ENCODE results near the gene KCNJ5. TPM values are rescaled to one million over a fixed set of nuclear protein-coding genes. Genes with fewer than 3 reads are reported as not detected.

Gene KCNJ5
- total RNA-seq, 1 donor from 2014 or later: 1.6 TPM

- H3K27me3 Mint-ChIP-seq: peaks cover 43% of the 10 kb centered on the region
- no peaks in the 10 kb centered on the region for H3K9me3 Mint-ChIP-seq
- no peak for DNase-seq (ENCODE audit: extremely low spot score, unreplicated experiment)
- TF ChIP-seq, protein P1, sequence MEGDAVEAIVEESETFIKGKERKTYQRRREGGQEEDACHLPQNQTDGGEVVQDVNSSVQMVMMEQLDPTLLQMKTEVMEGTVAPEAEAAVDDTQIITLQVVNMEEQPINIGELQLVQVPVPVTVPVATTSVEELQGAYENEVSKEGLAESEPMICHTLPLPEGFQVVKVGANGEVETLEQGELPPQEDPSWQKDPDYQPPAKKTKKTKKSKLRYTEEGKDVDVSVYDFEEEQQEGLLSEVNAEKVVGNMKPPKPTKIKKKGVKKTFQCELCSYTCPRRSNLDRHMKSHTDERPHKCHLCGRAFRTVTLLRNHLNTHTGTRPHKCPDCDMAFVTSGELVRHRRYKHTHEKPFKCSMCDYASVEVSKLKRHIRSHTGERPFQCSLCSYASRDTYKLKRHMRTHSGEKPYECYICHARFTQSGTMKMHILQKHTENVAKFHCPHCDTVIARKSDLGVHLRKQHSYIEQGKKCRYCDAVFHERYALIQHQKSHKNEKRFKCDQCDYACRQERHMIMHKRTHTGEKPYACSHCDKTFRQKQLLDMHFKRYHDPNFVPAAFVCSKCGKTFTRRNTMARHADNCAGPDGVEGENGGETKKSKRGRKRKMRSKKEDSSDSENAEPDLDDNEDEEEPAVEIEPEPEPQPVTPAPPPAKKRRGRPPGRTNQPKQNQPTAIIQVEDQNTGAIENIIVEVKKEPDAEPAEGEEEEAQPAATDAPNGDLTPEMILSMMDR (conservative IDR thresholded peaks at IDR 0.05): no peak
- no peaks in the 10 kb centered on the region for H3K36me3 Mint-ChIP-seq
- H3K27ac Mint-ChIP-seq: no peak overlapping the region
- no peak overlapping the region for H3K4me3 Mint-ChIP-seq
- H3K4me1 Mint-ChIP-seq (ENCODE audit: unreplicated experiment): no peaks in the 10 kb centered on the region
Observed at GRCh38 chr11:128893578-128894285, 2.6 kb downstream of the KCNJ5 start.

GRCh38 chr11:128894286-128894681 lies 3.1 kb downstream of the KCNJ5 start:
- Mint-ChIP-seq H3K27me3 (peaks cover 45% of the 10 kb centered on the region), H3K4me1 (ENCODE audit: unreplicated experiment) (no peaks in the 10 kb centered on the region), H3K27ac (no peak overlapping the region), H3K4me3 (no peak overlapping the region), H3K36me3 (no peaks in the 10 kb centered on the region), H3K9me3 (no peaks in the 10 kb centered on the region)
- DNase-seq (ENCODE audit: extremely low spot score, unreplicated experiment): no peak
- TF ChIP-seq, protein P1 (conservative IDR thresholded peaks at IDR 0.05): no peak

DNA sequence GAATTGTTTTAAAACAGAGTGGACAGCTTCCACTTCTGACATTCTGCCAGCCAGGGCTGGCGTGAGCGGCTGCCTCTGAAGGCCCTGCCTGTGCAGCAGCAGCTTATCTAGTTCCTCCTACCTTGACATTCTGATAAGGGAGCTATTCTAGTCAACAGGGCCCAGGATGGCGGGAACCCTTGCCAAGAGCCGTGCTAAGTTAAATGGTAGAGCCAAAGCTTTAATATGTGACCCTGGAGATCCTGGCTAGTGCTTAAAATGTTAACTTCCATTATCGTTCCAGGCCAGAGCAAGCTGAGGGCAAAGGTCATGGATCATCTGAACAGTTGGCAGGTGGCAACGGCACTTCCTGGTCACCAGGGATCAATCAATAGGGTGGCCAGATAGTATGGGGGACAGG lies 3.5 kb downstream of the KCNJ5 start:
- Mint-ChIP-seq H3K36me3 (no peaks in the 10 kb centered on the region), H3K4me1 (ENCODE audit: unreplicated experiment) (no peaks in the 10 kb centered on the region), H3K27ac (no peak overlapping the region), H3K9me3 (no peaks in the 10 kb centered on the region), H3K27me3 (peaks cover 43% of the 10 kb centered on the region), H3K4me3 (no peak overlapping the region)
- DNase-seq (ENCODE audit: extremely low spot score, unreplicated experiment): no peak
- TF ChIP-seq, protein P1 (conservative IDR thresholded peaks at IDR 0.05): no peak

DNA sequence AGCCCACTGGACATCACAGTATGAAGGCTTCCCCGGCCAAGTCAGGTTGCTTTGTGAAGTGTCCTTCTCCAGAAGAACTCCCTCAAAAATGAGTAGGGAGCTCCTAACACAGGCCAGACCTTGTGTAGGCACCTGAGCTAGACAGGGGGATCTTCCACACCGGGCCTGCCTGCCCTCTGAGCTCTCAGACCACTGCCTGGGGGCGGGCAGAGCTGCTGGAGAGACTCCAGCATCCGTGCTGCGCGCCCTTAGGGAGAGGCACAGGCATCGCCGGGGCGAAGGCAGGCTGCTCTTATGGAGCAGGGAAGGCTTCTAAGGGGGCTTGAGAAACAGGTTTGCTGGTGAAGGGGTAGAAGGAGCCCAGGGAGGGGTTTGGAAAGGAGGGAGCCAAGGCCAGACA lies 4.4 kb downstream of the KCNJ5 start:
- Mint-ChIP-seq H3K4me1 (ENCODE audit: unreplicated experiment) (no peaks in the 10 kb centered on the region), H3K36me3 (no peaks in the 10 kb centered on the region), H3K27ac (no peak overlapping the region), H3K27me3 (peaks cover 43% of the 10 kb centered on the region), H3K9me3 (no peaks in the 10 kb centered on the region), H3K4me3 (no peak overlapping the region)
- TF ChIP-seq, protein P1 (conservative IDR thresholded peaks at IDR 0.05): no peak
- no peak for DNase-seq (ENCODE audit: extremely low spot score, unreplicated experiment)

DNA sequence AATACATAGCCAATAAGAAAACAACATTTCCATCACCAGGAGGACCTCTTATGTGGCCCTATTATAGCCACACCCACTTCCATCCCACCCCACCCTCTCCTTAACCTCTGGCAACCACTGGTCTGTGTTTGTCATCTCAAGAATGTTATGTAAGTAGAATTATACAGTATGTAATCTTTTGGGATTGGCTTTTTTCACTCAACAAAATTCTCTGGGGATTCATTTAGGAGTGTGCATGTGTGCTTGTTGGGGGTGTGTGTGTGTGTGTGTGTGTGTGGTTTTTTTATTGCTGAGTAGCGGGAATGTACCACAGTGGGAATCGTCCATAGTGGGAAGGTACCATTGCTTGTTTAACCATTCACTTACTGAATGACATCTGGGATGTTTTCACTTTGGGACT lies 5.2 kb downstream of the KCNJ5 start:
- Mint-ChIP-seq H3K27ac (no peak overlapping the region), H3K9me3 (no peaks in the 10 kb centered on the region), H3K4me1 (ENCODE audit: unreplicated experiment) (no peaks in the 10 kb centered on the region), H3K4me3 (no peak overlapping the region), H3K36me3 (no peaks in the 10 kb centered on the region), H3K27me3 (peaks cover 46% of the 10 kb centered on the region)
- TF ChIP-seq, protein P1 (conservative IDR thresholded peaks at IDR 0.05): no peak
- no peak for DNase-seq (ENCODE audit: extremely low spot score, unreplicated experiment)

All from type B pancreatic cell (in vitro differentiated cells).